Right lobe of liver (tissue), 6 donors: Measurements from ENCODE around the gene LAG3. TPM values are rescaled to one million over a fixed set of nuclear protein-coding genes. Genes with fewer than 3 reads are reported as not detected.

Source experiments
- ATAC-seq, 4 donors: fragments of 200-7000 bp; cut with Tn5 transposase; one replicate each; pipeline ENCODE4 v1.9.1; 2020; ENCODE audit warnings: mild to moderate bottlenecking in 4 of 4, moderate library complexity in 4 of 4
- DNase-seq, 3 donors: peaks; one replicate each; pipeline ENCODE4 v3.0.0-alpha.2; 2020
- H3K27ac ChIP-seq, 3 donors: fragments of 200-600 bp; one replicate each; pipeline ENCODE4 v1.8.0; 2022
- H3K27me3 ChIP-seq, 2 donors: fragments of 200-600 bp; one replicate each; pipeline ENCODE4 v1.8.0; 2022
- H3K36me3 ChIP-seq, 4 donors: fragments of 200-600 bp; sonication (generic) in 1 of 4; one replicate each; pipeline versions ENCODE4 v1.5.1 to v1.8.0; 2017 to 2022; ENCODE audit warnings: control low read depth in 1 of 4
- H3K4me1 ChIP-seq, 4 donors: fragments of 200-600 bp; sonication (generic) in 1 of 4; one replicate each; pipeline versions ENCODE4 v1.5.1 to v1.8.0; 2017 to 2022; ENCODE audit warnings: control low read depth in 1 of 4
- H3K4me3 ChIP-seq, 3 donors: fragments of 200-600 bp; one replicate each; pipeline ENCODE4 v1.8.0; 2022
- H3K9me3 ChIP-seq, 4 donors: fragments of 200-600 bp; sonication (generic) in 1 of 4; one replicate each; pipeline versions ENCODE4 v1.5.1 to v1.8.0; 2017 to 2022; ENCODE audit warnings: control low read depth in 1 of 4
- POLR2A ChIP-seq: fragments of 450-650 bp; IDR thresholded peaks from one replicate; pipeline ENCODE4 v1.6.1; 2017; ENCODE audit warnings: antibody characterized with exemption, mild to moderate bottlenecking
- WGBS: methylation state at CpG from one replicate; pipeline ENCODE4 v1.1.6; 2018; ENCODE audit warnings: low coverage, low lambda C conversion rate; ENCODE audit not compliant: insufficient coverage; ENCODE audit errors: missing lambda C conversion rate; 5-methylcytosine and 5-hydroxymethylcytosine counted together
- intact Hi-C, 2 donors: fragments of 100-400 bp; cut with DNase I; formaldehyde crosslinking; loops; one replicate each; pipeline versions ENCODE4 v1.11.2 to v1.14.1; 2022
- total RNA-seq, 6 experiments: library from RNA; depleted of rRNA in 2 of 6; stranded (reverse); fragments of >200 nt in 2 of 6; fragmentation: NEBNext Ultra II Directional in 3 of 6; extraction: Animal tissue kit (Norgen Biotek cat#: 25700) in 3 of 6; gene quantifications; one replicate each; pipeline versions ENCODE4 v1.1.0 to v1.2.4, GENCODE V29; 2016 to 2023
- TF ChIP-seq, protein P1 (sequence below), 4 donors: fragments of 200-600 bp in 3 of 4; fragments of 450-650 bp in 1 of 4; IDR thresholded peaks; one replicate each; pipeline versions ENCODE4 v1.5.1 to v1.8.0; 2016 to 2022; ENCODE audit warnings: antibody characterized with exemption in 4 of 4, mild to moderate bottlenecking in 2 of 4
- donor health status: DM: no; HTN: yes; CAD: no.
- donor health status: DM: no; HTN: no; CAD: no.
- donor health status: DM: no; HTN: no; CAD: no.
- donor health status: DM: no; HTN: yes; CAD: no.
- donor health status: DM: no; HTN: yes; CAD: no.

Gene LAG3
- total RNA-seq, 6 experiments from 2014 or later: 0.18 to 2.3 (median 1.4) TPM

DNA sequence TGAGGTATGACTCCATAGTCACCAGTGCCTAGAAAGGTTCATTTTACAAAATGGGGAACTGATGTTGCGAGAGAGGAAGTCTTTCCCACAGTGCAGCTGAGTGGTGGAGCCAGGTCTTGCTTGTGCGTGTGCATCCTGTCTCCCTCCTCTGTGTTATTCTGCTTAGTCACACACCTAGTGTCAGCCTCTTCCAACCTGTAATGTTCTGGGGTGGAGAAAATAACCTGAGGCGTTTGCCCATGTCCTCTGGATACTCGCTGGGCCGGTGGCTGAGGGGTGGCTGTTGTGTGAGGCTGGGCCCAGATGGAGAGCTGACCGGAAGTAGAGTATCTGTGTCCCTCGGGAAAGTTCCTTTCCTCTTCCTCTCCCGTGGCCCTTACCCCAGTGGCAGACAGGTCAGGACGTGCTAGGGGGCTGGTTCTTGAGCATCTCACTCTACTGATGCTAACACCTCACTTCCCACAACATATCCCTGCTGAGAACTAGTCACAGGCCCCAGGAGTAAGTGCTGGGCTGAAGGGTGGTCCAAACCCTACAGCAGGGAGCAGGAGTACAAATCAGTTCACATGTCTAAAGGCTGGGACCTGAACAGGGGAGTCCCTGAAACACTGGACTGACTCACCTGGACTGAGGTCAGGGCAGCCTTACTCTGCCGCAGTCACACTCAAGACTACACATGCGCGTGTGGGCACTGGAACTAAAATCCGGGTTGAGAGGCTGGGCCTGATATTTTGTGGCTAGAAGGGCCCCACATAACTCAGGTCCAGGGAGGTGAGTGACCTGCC, 26.4 kb upstream of the LAG3 start:
- DNase-seq: peak in 1 of 3 donors; percentile 60
- Histone ChIP-seq H3K36me3 (peaks cover 0 to 42% (median 24%) of the 10 kb centered on the region in 4 donors), H3K4me1 (no peaks in the 10 kb centered on the region), H3K4me3 (no peak overlapping the region), H3K27me3 (no peaks in the 10 kb centered on the region), H3K9me3 (no peaks in the 10 kb centered on the region), H3K27ac (peak overlapping the region in 2 of 3 donors; percentile 24 to 33)
- WGBS: 30% methylated on average over 6 of the region's 13 CpGs
- TF ChIP-seq POLR2A: no peak
- TF ChIP-seq, protein P1, sequence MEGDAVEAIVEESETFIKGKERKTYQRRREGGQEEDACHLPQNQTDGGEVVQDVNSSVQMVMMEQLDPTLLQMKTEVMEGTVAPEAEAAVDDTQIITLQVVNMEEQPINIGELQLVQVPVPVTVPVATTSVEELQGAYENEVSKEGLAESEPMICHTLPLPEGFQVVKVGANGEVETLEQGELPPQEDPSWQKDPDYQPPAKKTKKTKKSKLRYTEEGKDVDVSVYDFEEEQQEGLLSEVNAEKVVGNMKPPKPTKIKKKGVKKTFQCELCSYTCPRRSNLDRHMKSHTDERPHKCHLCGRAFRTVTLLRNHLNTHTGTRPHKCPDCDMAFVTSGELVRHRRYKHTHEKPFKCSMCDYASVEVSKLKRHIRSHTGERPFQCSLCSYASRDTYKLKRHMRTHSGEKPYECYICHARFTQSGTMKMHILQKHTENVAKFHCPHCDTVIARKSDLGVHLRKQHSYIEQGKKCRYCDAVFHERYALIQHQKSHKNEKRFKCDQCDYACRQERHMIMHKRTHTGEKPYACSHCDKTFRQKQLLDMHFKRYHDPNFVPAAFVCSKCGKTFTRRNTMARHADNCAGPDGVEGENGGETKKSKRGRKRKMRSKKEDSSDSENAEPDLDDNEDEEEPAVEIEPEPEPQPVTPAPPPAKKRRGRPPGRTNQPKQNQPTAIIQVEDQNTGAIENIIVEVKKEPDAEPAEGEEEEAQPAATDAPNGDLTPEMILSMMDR (IDR thresholded peaks at IDR 0.05): no peak
- ATAC-seq: peak; percentile 48 to 71 (median 62)
- intact Hi-C loops: no loop called here

DNA sequence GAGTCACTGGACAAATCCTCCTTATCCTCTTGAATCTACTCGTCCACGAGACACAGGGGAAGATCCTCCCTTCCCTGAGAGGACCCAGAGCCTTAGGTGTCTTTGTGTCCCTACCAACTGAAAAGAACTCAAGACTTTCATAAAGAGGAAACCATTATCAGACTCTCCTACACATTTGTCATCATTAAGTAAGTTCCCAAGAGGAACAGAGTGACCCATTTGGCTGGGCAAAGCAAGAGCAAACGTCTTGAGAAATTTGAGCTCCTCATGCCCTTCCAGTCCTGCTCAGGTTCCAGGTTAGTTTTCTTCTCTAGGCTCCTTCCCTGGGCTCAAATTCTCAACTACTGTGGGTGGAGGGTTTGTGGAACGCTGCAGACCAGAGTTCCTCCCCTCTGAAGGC, 25.1 kb upstream of the LAG3 start:
- TF ChIP-seq, protein P1 (IDR thresholded peaks at IDR 0.05): no peak
- TF ChIP-seq POLR2A: no peak
- peaks cover 0 to 52% (median 29%) of the 10 kb centered on the region in 4 donors for H3K36me3 ChIP-seq
- ATAC-seq: no peak
- H3K27me3 ChIP-seq: no peaks in the 10 kb centered on the region
- no peaks in the 10 kb centered on the region for H3K9me3 ChIP-seq
- intact Hi-C loops: no loop called here
- 64% methylated on average over 3 of the region's 4 CpGs for WGBS
- H3K4me3 ChIP-seq: no peak overlapping the region
- no peak for DNase-seq
- H3K4me1 ChIP-seq: peaks cover 0 to 8% (median 0%) of the 10 kb centered on the region in 4 donors
- no peak overlapping the region for H3K27ac ChIP-seq

DNA sequence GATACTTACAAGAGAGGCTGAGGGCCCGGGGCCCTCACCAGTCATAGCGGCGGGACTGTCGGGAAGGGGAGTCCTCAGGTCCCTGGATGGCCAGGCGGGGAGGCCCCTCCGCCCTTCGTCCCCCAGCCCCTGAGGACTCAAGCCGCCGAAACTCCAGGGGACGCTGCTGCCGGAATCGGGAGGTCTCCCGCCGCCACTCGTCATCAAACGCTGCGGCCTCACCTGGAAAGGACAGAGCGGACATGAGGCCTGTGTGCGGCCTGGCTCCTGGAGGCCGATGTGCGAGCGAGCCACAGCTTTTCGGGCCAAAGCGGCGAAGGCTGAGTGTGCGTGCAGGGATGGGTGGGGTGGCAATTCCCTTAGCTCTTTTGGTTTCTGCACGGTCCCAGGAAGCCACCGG, 23.6 kb upstream of the LAG3 start:
- Histone ChIP-seq H3K4me1 (peaks cover 0 to 10% (median 0%) of the 10 kb centered on the region in 4 donors), H3K36me3 (peaks cover 0 to 52% (median 29%) of the 10 kb centered on the region in 4 donors), H3K27ac (no peak overlapping the region), H3K27me3 (no peaks in the 10 kb centered on the region), H3K9me3 (no peaks in the 10 kb centered on the region), H3K4me3 (no peak overlapping the region)
- ATAC-seq: no peak
- intact Hi-C loops: no loop called here
- no CpG with 5 or more reads among the region's 28 CpGs for WGBS
- TF ChIP-seq POLR2A: no peak
- TF ChIP-seq, protein P1 (IDR thresholded peaks at IDR 0.05): no peak
- no peak for DNase-seq

DNA sequence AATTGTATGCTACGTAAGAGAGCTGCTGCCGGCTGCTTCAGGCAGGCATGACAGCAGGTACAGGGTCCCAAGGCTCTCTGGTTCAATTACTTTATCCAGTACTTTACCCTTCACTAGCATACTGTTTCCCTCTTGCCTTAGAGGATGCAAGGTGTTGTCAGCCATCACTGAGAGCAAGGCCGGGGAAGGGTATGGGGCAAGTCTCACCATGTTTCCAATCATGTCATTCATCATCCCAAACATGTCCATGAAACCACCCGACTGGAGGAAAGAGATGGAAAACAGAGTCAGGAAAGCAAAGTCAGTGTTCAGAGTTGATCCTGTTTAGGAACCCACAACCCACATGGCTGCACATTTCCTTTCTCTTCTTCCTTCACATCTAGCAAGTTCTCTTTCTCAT, 21.8 kb upstream of the LAG3 start:
- TF ChIP-seq, protein P1 (IDR thresholded peaks at IDR 0.05): no peak
- TF ChIP-seq POLR2A: no peak
- Histone ChIP-seq H3K4me3 (no peak overlapping the region), H3K27ac (no peak overlapping the region), H3K9me3 (no peaks in the 10 kb centered on the region), H3K4me1 (peaks cover 0 to 21% (median 5%) of the 10 kb centered on the region in 4 donors), H3K27me3 (no peaks in the 10 kb centered on the region), H3K36me3 (peaks cover 0 to 52% (median 29%) of the 10 kb centered on the region in 4 donors)
- intact Hi-C loops: no loop called here
- WGBS: 83% methylated on average over 4 of the region's 4 CpGs
- DNase-seq (no peak), ATAC-seq (no peak)
